ENCODE measurements around the gene ARSG. TPM values are rescaled to one million over a fixed set of nuclear protein-coding genes. Genes with fewer than 3 reads are reported as not detected.

Gene ARSG
- total and polyA plus RNA-seq, 12 donors, result 0.95 to 6.2 (median 3.5) TPM

GRCh38 chr17:68450391-68450790 is 159.1 kb downstream of the ARSG start:
- peak in 1 of 8 donors; percentile 28 for ATAC-seq

GRCh38 chr17:68450801-68451200 is 159.5 kb downstream of the ARSG start:
- H3K4me3 ChIP-seq, result no peak overlapping the region
- peak overlapping the region in 1 of 10 donors; percentile 99 for H3K27ac ChIP-seq
- H3K4me1 ChIP-seq, result peaks cover 0 to 69% (median 38%) of the 10 kb centered on the region in 9 donors
- H3K9me3 ChIP-seq, result no peaks in the 10 kb centered on the region
- H3K36me3 ChIP-seq, result peaks cover 0 to 78% (median 33%) of the 10 kb centered on the region in 9 donors
- DNase-seq (no peak), ATAC-seq (no peak)
- no peaks in the 10 kb centered on the region for H3K27me3 ChIP-seq
- intact Hi-C loops (cut with DNase I), result no loop called here
- TF ChIP-seq CTCF (IDR thresholded peaks at IDR 0.05), result no peak
- WGBS, 2 donors, result 94 to 95% methylated on average over 14 of the region's 14 CpGs

More at GRCh38 chr17:68450391-68450790, 159.1 kb downstream of the ARSG start:
- intact Hi-C loops (cut with DNase I), result no loop called here
- H3K36me3 ChIP-seq, result peaks cover 0 to 82% (median 37%) of the 10 kb centered on the region in 9 donors
- H3K4me3 ChIP-seq, result no peak overlapping the region
- TF ChIP-seq CTCF (IDR thresholded peaks at IDR 0.05), result no peak
- H3K27ac ChIP-seq, result peak overlapping the region in 2 of 10 donors; percentile 25 to 99
- H3K27me3 ChIP-seq, result no peaks in the 10 kb centered on the region
- no peak for DNase-seq
- peaks cover 0 to 66% (median 33%) of the 10 kb centered on the region in 9 donors for H3K4me1 ChIP-seq
- 85 to 87% methylated on average over 8 of the region's 8 CpGs for WGBS, 2 donors
- H3K9me3 ChIP-seq, result no peaks in the 10 kb centered on the region

- DNase-seq (no peak), ATAC-seq (no peak)
- H3K9me3 ChIP-seq, result no peaks in the 10 kb centered on the region
- no peak for TF ChIP-seq CTCF (IDR thresholded peaks at IDR 0.05)
- intact Hi-C loops (cut with DNase I), result no loop called here
- H3K27me3 ChIP-seq, result no peaks in the 10 kb centered on the region
- peak overlapping the region in 3 of 10 donors; percentile 96 to 99 (median 97) for H3K27ac ChIP-seq
- H3K4me3 ChIP-seq, result no peak overlapping the region
- H3K4me1 ChIP-seq, result peaks cover 0 to 70% (median 47%) of the 10 kb centered on the region in 9 donors
- H3K36me3 ChIP-seq, result peaks cover 0 to 68% (median 33%) of the 10 kb centered on the region in 9 donors
- 80 to 81% methylated on average over 5 of the region's 5 CpGs for WGBS, 2 donors
Observed at GRCh38 chr17:68451670-68452354, 160.5 kb downstream of the ARSG start.

GRCh38 chr17:68452724-68453290 is 161.5 kb downstream of the ARSG start:
- intact Hi-C loops (cut with DNase I), result no loop called here
- peaks cover 0 to 58% (median 29%) of the 10 kb centered on the region in 9 donors for H3K36me3 ChIP-seq
- no peak for TF ChIP-seq CTCF (IDR thresholded peaks at IDR 0.05)

More at GRCh38 chr17:68452724-68453290, 161.5 kb downstream of the ARSG start:
- H3K27me3 ChIP-seq, result no peaks in the 10 kb centered on the region
- H3K4me3 ChIP-seq, result no peak overlapping the region
- DNase-seq, result no peak
- peak overlapping the region in 6 of 10 donors; percentile 41 to 99 (median 96) for H3K27ac ChIP-seq
- H3K9me3 ChIP-seq, result no peaks in the 10 kb centered on the region
- peaks cover 0 to 64% (median 47%) of the 10 kb centered on the region in 9 donors for H3K4me1 ChIP-seq
- WGBS, 2 donors, result 61 to 68% methylated on average over 6 of the region's 6 CpGs
- no peak for ATAC-seq
